Mesenchymal stem cell (in vitro differentiated cells and primary cell): ENCODE results near the gene PCBP4.
A peak's percentile ranks its signal among the peaks of the same experiment; 100 is the strongest.

ENCODE experiments used
- DNase-seq: peaks from one replicate; pipeline ENCODE4 v3.0.0-alpha.2; 2013
- H2AFZ ChIP-seq: one replicate; pipeline ENCODE4 v1.6.1; 2013; ENCODE audit warnings: low read depth, mild to moderate bottlenecking, control low read depth, inconsistent platforms, low read length, moderate library complexity
- H2AK5ac ChIP-seq: 2 replicates; pipeline ENCODE4 v1.6.1; 2013; ENCODE audit warnings: low read length, moderate library complexity, mild to moderate bottlenecking, inconsistent platforms; ENCODE audit not compliant: severe bottlenecking
- H2BK120ac ChIP-seq: one replicate; pipeline ENCODE4 v1.6.1; 2013; ENCODE audit warnings: low read depth, mild to moderate bottlenecking, inconsistent platforms, low read length, moderate library complexity
- H2BK12ac ChIP-seq, 2 experiments: one replicate each; pipeline ENCODE4 v1.6.1; 2013; ENCODE audit warnings: inconsistent platforms in 2 of 2, low read length in 2 of 2, mild to moderate bottlenecking in 2 of 2, moderate library complexity in 2 of 2, control low read depth in 1 of 2
- H2BK15ac ChIP-seq: one replicate; pipeline ENCODE4 v1.6.1; 2013; ENCODE audit warnings: mild to moderate bottlenecking, low read depth, inconsistent platforms; ENCODE audit not compliant: poor library complexity, severe bottlenecking
- H2BK5ac ChIP-seq: 2 replicates; pipeline ENCODE4 v1.6.1; 2013; ENCODE audit warnings: low read depth, mild to moderate bottlenecking, low read length, control low read depth, inconsistent platforms; ENCODE audit not compliant: poor library complexity, severe bottlenecking
- H3K14ac ChIP-seq, 2 experiments: one replicate each; pipeline ENCODE4 v1.6.1; 2013; ENCODE audit warnings: inconsistent platforms in 2 of 2, low read length in 2 of 2, control low read depth in 1 of 2, mild to moderate bottlenecking in 1 of 2, moderate library complexity in 1 of 2
- H3K18ac ChIP-seq, 2 experiments: one replicate each; pipeline ENCODE4 v1.6.1; 2013; ENCODE audit warnings: inconsistent platforms in 2 of 2, low read length in 2 of 2, control low read depth in 1 of 2, low read depth in 1 of 2, mild to moderate bottlenecking in 1 of 2
- H3K23ac ChIP-seq, 2 experiments: one replicate each; pipeline ENCODE4 v1.6.1; 2013; ENCODE audit warnings: inconsistent platforms in 2 of 2, low read length in 2 of 2, mild to moderate bottlenecking in 2 of 2, moderate library complexity in 2 of 2, control low read depth in 1 of 2
- H3K27ac ChIP-seq: 2 replicates; pipeline ENCODE4 v1.5.1; 2013; ENCODE audit warnings: mild to moderate bottlenecking, moderate library complexity, low read length, control low read depth, inconsistent platforms; ENCODE audit not compliant: poor library complexity, severe bottlenecking
- H3K27me3 ChIP-seq, 2 experiments: 2 replicates each; pipeline versions ENCODE4 v1.6.1 to v1.7.0; 2013; ENCODE audit warnings: low read length in 2 of 2, mild to moderate bottlenecking in 2 of 2, moderate library complexity in 2 of 2, control low read depth in 1 of 2, inconsistent platforms in 1 of 2; ENCODE audit not compliant: control insufficient read depth in 1 of 2, insufficient read depth in 1 of 2
- H3K36me3 ChIP-seq, 2 experiments: 2 replicates each; pipeline versions ENCODE4 v1.6.1 to v1.7.0; 2013; ENCODE audit warnings: low read length in 2 of 2, control low read depth in 1 of 2, inconsistent platforms in 1 of 2, low read depth in 1 of 2, mild to moderate bottlenecking in 1 of 2; ENCODE audit not compliant: insufficient read depth in 2 of 2, control insufficient read depth in 1 of 2
- H3K4ac ChIP-seq, 2 experiments: one replicate each; pipeline ENCODE4 v1.6.1; 2013; ENCODE audit warnings: inconsistent platforms in 2 of 2, low read length in 2 of 2, mild to moderate bottlenecking in 2 of 2, moderate library complexity in 2 of 2, control low read depth in 1 of 2, low read depth in 1 of 2
- H3K4me1 ChIP-seq: 2 replicates; pipeline ENCODE4 v1.6.1; 2013; ENCODE audit warnings: low read depth, low read length, control low read depth; ENCODE audit not compliant: control insufficient read depth, insufficient read depth
- H3K4me2 ChIP-seq: 2 replicates; pipeline ENCODE4 v1.6.1; 2013; ENCODE audit warnings: low read length, mild to moderate bottlenecking, inconsistent platforms; ENCODE audit not compliant: poor library complexity, severe bottlenecking
- H3K4me3 ChIP-seq, 2 experiments: 2 replicates each; pipeline versions ENCODE4 v1.5.1 to v1.7.0; 2013; ENCODE audit warnings: low read length in 2 of 2, mild to moderate bottlenecking in 2 of 2, control low read depth in 1 of 2, low read depth in 1 of 2; ENCODE audit not compliant: insufficient read depth in 1 of 2
- H3K79me1 ChIP-seq: replicated peaks from 2 replicates; pipeline ENCODE4 v1.6.1; 2013; ENCODE audit warnings: mild to moderate bottlenecking, control low read depth, low read length, inconsistent platforms; ENCODE audit not compliant: poor library complexity, severe bottlenecking
- H3K9ac ChIP-seq: 2 replicates; pipeline ENCODE4 v1.7.0; 2013; ENCODE audit warnings: mild to moderate bottlenecking, low read length, moderate library complexity
- H3K9me3 ChIP-seq: 2 replicates; pipeline ENCODE4 v1.7.0; 2013; ENCODE audit warnings: mild to moderate bottlenecking, low read length; ENCODE audit not compliant: control insufficient read depth
- H4K8ac ChIP-seq: one replicate; pipeline ENCODE4 v1.6.1; 2013; ENCODE audit warnings: inconsistent platforms, mild to moderate bottlenecking, low read length, moderate library complexity
- H4K91ac ChIP-seq: one replicate; pipeline ENCODE4 v1.6.1; 2013; ENCODE audit warnings: mild to moderate bottlenecking, low read length, inconsistent platforms
- WGBS: methylation state at CpG from one replicate; pipeline ENCODE4 v1.1.7; 2013; ENCODE audit warnings: mixed read lengths; 5-methylcytosine and 5-hydroxymethylcytosine counted together

The PCBP4 gene

DNA sequence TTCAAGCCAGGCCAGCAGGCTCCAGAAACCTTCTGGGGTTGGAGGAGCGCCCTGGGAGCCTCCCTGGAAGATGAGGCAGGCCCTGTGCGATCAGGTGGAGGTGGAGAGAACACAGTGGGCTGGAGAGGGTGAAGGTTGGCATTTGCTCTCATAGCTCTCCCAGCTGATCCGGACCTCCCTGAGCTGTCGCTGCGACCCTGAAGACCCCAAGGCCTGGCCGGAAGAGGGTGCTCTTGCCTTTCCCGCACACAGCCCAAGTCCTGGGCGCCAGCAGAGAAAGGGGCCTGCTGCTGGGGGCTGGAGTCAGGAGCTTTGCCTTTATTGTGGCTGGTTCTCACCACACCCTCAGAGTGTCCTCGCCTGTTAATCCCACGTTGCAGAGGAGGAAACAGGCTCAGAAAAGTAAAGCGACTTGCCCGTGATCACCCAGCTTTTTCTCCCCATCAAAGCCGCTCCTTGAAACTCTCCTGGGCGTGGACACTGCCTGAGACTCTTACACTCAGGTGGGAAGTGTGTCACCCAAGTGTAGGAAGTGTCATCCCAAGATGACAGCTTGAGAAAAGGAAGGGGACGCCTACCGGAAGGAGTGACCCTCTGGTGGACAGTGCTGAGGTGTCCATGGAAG lies 37.0 kb upstream of the PCBP4 start:
- no peaks in the 10 kb centered on the region for H3K79me1 ChIP-seq
- no peak overlapping the region for H2BK15ac ChIP-seq
- peak; percentile 60 for DNase-seq
- no peaks in the 10 kb centered on the region for H3K36me3 ChIP-seq
- no peak overlapping the region for H3K4me3 ChIP-seq
- H4K91ac ChIP-seq, result no peak overlapping the region
- no peak overlapping the region for H3K27ac ChIP-seq
- H2AFZ ChIP-seq, result no peak overlapping the region
- H3K14ac ChIP-seq, result no peak overlapping the region
- H2BK5ac ChIP-seq, result no peak overlapping the region
- peak overlapping the region; percentile 19 for H4K8ac ChIP-seq
- 32% methylated on average over 16 of the region's 16 CpGs for WGBS
- H3K27me3 ChIP-seq, result peaks cover 0 to 32% of the 10 kb centered on the region in 2 experiments
- no peak overlapping the region for H3K23ac ChIP-seq
- H3K4me2 ChIP-seq, result no peak overlapping the region
- no peaks in the 10 kb centered on the region for H3K9me3 ChIP-seq
- peaks cover 17% of the 10 kb centered on the region for H3K4me1 ChIP-seq
- H2BK12ac ChIP-seq, result peak overlapping the region; percentile 38 to 95
- no peak overlapping the region for H3K9ac ChIP-seq
- H2AK5ac ChIP-seq, result no peak overlapping the region
- no peak overlapping the region for H2BK120ac ChIP-seq
- H3K18ac ChIP-seq, result no peak overlapping the region
- H3K4ac ChIP-seq, result no peak overlapping the region

- Histone ChIP-seq H3K4ac (no peak overlapping the region), H4K8ac (no peak overlapping the region), H2AK5ac (no peak overlapping the region), H2BK120ac (no peak overlapping the region), H3K79me1 (no peaks in the 10 kb centered on the region), H3K27me3 (peaks cover 0 to 32% of the 10 kb centered on the region in 2 experiments), H3K23ac (no peak overlapping the region), H3K36me3 (no peaks in the 10 kb centered on the region), H3K14ac (no peak overlapping the region), H3K4me3 (no peak overlapping the region), H3K27ac (no peak overlapping the region), H2BK12ac (no peak overlapping the region), H4K91ac (no peak overlapping the region), H3K9me3 (no peaks in the 10 kb centered on the region), H3K4me2 (no peak overlapping the region), H3K9ac (no peak overlapping the region), H2BK15ac (no peak overlapping the region), H3K18ac (no peak overlapping the region), H3K4me1 (peaks cover 20% of the 10 kb centered on the region), H2AFZ (no peak overlapping the region), H2BK5ac (no peak overlapping the region)
- WGBS, result 56% methylated on average over 5 of the region's 6 CpGs
- no peak for DNase-seq
These were observed 35.5 kb upstream of the PCBP4 start for GRCh38 chr3:52002748-52003147.

GRCh38 chr3:52001443-52001974 lies 34.3 kb upstream of the PCBP4 start:
- H3K4ac ChIP-seq, result no peak overlapping the region
- no peak overlapping the region for H2BK12ac ChIP-seq
- DNase-seq, result peak; percentile 67
- 2% methylated on average over 12 of the region's 18 CpGs for WGBS
- H3K4me2 ChIP-seq, result no peak overlapping the region
- H3K27ac ChIP-seq, result no peak overlapping the region
- no peaks in the 10 kb centered on the region for H3K36me3 ChIP-seq
- no peak overlapping the region for H3K23ac ChIP-seq
- H4K91ac ChIP-seq, result no peak overlapping the region
- H2BK15ac ChIP-seq, result no peak overlapping the region
- H3K79me1 ChIP-seq, result no peaks in the 10 kb centered on the region
- H3K9me3 ChIP-seq, result no peaks in the 10 kb centered on the region
- no peak overlapping the region for H2AK5ac ChIP-seq
- H3K18ac ChIP-seq, result no peak overlapping the region
- no peak overlapping the region for H3K14ac ChIP-seq
- H2AFZ ChIP-seq, result no peak overlapping the region
- peaks cover 20% of the 10 kb centered on the region for H3K4me1 ChIP-seq
- H3K4me3 ChIP-seq, result no peak overlapping the region
- H4K8ac ChIP-seq, result no peak overlapping the region
- no peak overlapping the region for H2BK120ac ChIP-seq
- no peak overlapping the region for H2BK5ac ChIP-seq
- no peak overlapping the region for H3K9ac ChIP-seq
- peaks cover 0 to 27% of the 10 kb centered on the region in 2 experiments for H3K27me3 ChIP-seq

GRCh38 chr3:51999846-52000245 lies 32.6 kb upstream of the PCBP4 start:
- H2AFZ ChIP-seq, result no peak overlapping the region
- peaks cover 5% of the 10 kb centered on the region for H3K4me1 ChIP-seq
- 82% methylated on average over 2 of the region's 2 CpGs for WGBS
- no peak overlapping the region for H2BK120ac ChIP-seq
- no peak for DNase-seq
- H3K14ac ChIP-seq, result no peak overlapping the region
- H3K4ac ChIP-seq, result no peak overlapping the region
- H3K27me3 ChIP-seq, result peaks cover 0 to 27% of the 10 kb centered on the region in 2 experiments
- H2AK5ac ChIP-seq, result no peak overlapping the region
- H3K27ac ChIP-seq, result no peak overlapping the region
- peaks cover 0 to 5% of the 10 kb centered on the region in 2 experiments for H3K36me3 ChIP-seq
- H3K9me3 ChIP-seq, result no peaks in the 10 kb centered on the region
- no peaks in the 10 kb centered on the region for H3K79me1 ChIP-seq
- H2BK5ac ChIP-seq, result no peak overlapping the region
- H2BK12ac ChIP-seq, result no peak overlapping the region
- no peak overlapping the region for H3K23ac ChIP-seq
- no peak overlapping the region for H3K4me2 ChIP-seq
- H4K8ac ChIP-seq, result no peak overlapping the region
- H2BK15ac ChIP-seq, result no peak overlapping the region
- peak overlapping the region; percentile 12 for H3K9ac ChIP-seq
- no peak overlapping the region for H3K4me3 ChIP-seq
- no peak overlapping the region for H3K18ac ChIP-seq
- H4K91ac ChIP-seq, result no peak overlapping the region
